GM21786 (cell line): ENCODE results near the gene NPPB.

Experiments
- ATAC-seq: cut with Tn5 transposase; IDR thresholded peaks from one replicate; pipeline ENCODE4 v1.9.1; 2021; ENCODE audit not compliant: unreplicated experiment

The NPPB gene

DNA sequence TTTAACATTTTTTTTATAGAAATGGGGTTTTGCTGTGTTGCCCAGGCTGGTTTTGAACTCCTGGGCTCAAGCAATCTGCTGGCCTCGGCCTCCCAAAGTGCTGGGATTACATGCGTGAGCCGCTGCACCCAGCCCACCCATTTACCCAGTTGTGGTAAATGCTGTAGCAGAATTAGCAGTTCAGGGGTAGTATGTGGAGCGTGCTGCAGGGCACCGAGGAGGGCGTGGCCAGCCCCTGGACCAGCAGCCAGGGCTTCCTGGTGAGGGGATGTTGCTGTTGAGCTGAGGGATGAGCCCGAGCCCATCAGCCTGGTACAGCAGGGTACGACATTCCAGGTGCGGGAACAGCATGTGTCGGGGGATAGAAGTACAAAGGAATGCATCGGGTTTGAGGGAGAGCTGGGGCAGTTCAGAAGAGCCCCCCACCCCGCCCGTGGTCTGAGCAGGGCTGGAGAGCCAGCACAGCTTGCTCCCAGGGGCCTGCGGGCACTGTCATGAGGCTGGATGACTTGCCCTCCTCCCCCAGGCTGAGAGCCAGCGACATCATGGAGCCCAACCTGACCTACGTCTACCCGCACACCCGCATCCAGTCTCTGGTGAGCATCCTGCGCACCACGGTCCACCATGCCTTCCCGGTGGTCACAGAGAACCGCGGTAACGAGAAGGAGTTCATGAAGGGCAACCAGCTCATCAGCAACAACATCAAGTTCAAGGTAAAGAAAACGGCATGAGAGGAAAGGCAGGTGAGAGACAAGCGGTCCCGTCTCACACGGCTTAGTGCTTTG lies 23.1 kb downstream of the NPPB start:
- ATAC-seq: no peak

DNA sequence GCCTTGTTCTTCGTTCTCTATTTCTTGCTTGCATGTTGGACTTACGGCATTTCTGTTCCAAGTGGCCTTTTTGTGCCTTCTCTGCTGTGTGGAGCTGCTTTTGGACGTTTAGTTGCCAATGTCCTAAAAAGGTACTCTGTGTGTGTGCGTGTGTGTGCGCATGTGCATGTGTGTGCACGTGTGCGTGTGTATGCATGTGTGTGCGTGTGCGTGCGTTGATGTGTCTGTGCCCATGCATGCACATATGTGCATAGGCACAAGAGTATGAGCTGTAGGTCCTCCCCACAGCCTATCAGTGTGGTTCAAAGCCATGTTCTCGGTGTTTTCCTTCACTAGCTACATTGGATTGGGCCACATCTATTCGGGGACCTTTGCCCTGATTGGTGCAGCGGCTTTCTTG lies 24.8 kb downstream of the NPPB start:
- ATAC-seq: no peak

DNA sequence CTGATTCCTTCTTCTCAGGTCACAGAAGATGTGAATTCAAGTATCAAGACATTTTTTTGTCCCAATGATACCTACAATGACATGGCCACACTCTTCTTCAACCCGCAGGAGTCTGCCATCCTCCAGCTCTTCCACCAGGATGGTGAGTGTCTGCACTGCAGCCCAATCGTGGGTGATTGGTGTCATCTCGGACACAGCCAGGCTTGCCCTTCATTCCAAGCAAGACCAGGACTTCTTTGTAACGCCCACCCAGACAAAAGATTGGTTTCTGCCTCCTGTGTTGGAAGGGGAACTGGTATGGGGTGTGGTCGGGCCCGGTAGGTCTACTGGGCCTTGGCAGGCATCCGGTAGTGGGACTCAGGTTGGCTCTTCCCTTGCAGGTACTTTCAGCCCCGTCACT lies 25.2 kb downstream of the NPPB start:
- no peak for ATAC-seq

DNA sequence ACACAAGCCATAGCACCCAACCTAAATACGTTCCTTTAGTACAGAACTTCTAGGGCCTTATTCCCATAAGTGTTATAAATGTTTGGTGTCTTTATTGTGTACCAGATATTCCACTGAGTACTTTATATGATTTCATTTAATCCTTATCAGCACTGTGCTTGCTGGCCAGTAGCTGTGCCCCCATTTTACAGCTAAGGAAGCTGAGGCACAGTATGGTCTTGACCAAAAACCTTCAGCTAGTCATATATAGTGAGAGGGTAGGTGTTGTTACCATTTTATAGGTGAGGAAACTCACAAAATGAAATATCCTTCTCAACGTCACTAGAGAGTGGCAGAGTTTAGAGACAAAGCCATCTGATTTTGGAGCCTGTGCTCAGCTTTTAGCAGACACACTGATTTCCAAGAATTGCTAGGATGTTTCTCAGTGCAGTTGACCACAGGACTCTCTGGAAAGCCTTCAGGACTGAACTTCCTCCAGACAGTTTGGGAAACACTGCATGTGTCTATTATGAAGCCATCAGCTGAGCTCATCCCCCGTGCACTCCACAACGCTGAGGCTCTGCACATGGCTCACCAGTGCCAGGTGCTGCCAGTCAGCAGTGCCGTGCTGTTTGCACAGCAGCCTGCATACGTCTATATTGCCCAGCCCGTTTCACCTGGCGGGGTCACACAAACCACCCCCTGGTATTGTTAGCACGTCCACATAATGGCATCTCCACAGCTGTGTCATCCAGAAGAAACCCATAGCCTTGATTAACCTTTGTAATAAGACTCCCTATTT lies 26.6 kb downstream of the NPPB start:
- no peak for ATAC-seq

DNA sequence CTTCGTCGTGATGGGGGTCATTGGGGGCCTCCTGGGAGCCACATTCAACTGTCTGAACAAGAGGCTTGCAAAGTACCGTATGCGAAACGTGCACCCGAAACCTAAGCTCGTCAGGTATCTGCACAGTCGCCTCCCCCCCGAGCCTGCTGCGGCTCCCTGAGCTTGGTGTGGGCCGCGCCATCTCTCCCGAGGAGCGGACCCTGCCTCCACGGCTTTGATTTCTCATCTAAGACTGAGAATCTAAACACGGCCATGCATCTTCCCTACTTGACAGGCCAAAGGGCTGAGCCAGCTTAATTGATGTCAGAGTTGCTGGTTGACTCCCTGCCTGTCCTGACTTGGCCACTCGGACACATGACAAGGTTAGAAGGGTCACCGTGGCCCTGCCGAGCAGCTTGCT lies 30.2 kb downstream of the NPPB start:
- ATAC-seq: no peak

DNA sequence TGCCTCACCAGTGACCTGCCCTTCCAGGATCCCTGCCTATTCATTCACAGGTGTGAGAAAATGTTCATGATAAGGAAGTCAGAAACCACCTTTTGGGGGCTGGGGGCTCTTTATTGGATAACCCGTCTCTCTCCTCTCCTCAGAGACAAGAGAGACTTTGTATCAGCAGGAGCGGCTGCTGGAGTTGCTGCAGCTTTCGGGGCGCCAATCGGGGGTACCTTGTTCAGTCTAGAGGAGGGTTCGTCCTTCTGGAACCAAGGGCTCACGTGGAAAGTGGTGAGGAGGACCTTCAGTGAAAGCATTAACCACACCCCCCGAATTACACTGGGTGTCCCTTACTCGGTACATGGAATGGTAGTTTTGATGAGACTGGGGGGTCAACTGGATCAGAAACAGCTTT lies 31.8 kb downstream of the NPPB start:
- no peak for ATAC-seq

DNA sequence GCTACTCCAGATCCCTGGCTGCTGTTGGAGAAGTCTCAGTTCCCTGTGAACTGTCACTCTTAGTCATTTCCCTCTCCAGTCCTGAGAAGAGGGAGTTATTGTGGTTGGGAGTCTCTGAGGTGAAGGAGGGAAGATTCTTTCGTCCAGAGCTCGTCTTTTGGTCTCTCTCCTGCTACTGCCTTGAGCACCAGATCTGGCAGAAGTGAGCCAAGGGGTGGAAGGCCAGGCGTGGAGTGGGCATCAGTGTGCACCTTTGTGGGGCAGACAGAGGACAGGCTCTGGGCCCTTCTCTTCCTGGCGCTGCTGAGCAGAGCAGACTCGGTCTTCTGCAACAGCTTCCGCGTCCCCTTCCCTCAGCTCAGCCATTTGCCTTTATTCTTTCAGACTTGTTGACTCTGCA lies 33.6 kb downstream of the NPPB start:
- ATAC-seq: no peak

- no peak for ATAC-seq
These were observed 35.2 kb downstream of the NPPB start for GRCh38 chr1:11823366-11824137.

- ATAC-seq: no peak
These were observed 36.7 kb downstream of the NPPB start for GRCh38 chr1:11822091-11822490.

DNA sequence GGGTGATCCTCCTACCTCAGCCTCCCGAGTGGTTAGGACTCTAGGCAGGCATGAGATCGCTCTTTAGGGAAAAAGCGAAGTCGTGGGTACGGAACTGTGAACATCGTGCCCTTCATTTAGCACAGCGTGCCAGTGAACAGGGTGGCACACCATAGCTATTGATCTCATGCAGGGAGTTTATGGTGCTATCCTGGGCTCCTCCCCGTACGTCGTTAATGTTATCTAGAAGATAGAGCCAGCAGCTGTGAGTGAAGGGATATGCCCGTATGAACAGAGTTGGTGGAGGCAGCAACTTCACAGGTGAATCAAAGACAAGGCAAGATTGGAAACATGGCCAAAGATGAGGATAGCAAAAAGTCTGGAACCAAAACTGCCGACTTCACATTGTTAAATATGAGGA lies 41.6 kb downstream of the NPPB start:
- ATAC-seq: no peak

DNA sequence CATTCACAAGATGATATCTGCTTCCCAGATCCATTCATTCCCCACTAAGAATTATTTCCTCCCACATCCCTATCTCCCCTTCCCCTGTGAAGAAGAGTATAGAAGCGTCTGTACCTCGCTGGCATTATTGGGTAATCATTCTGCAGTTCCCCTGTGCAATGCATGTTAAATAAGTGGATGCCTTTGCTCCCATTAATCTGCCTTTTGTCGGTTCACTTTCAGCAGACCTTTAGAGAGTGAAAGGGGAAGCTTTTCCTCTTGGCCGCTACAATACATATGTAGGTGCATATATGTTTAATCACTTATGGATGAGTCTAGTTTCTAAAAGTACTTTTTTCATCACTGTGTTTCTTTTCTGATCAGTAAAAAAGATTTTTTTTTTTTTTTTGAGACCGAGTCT lies 45.7 kb downstream of the NPPB start:
- ATAC-seq: no peak
